HG03025 (cell line): Measurements from ENCODE around the gene SLC5A8.

ENCODE experiments used
- ATAC-seq: cut with Tn5 transposase; IDR thresholded peaks from one replicate; pipeline ENCODE4 v1.9.1; 2021; ENCODE audit warnings: mild to moderate bottlenecking, moderate library complexity; ENCODE audit not compliant: unreplicated experiment, low FRiP score

Gene SLC5A8

GRCh38 chr12:101209319-101210302 lies at the start of gene SLC5A8:
Gene SLC5A8, minus strand, starts transcription at chr12:101210238. Its CDS starts 390 bp downstream, at chr12:101209848.
- ATAC-seq, result no peak

- ATAC-seq, result no peak
Observed at GRCh38 chr12:101257357-101257756, 47.3 kb upstream of the SLC5A8 start.

GRCh38 chr12:101256266-101256665 lies 46.2 kb upstream of the SLC5A8 start:
- ATAC-seq, result no peak

- ATAC-seq, result no peak
Observed at GRCh38 chr12:101243616-101244015, 33.6 kb upstream of the SLC5A8 start.

GRCh38 chr12:101243074-101243473 lies 33.0 kb upstream of the SLC5A8 start:
- ATAC-seq, result no peak

- ATAC-seq, result no peak
Observed at GRCh38 chr12:101238800-101239329, 28.8 kb upstream of the SLC5A8 start.

- no peak for ATAC-seq
Observed at GRCh38 chr12:101238306-101238705, 28.3 kb upstream of the SLC5A8 start.

GRCh38 chr12:101235686-101236085 lies 25.6 kb upstream of the SLC5A8 start:
- ATAC-seq, result no peak

- no peak for ATAC-seq
Observed at GRCh38 chr12:101231636-101232035, 21.6 kb upstream of the SLC5A8 start.

- no peak for ATAC-seq
Observed at GRCh38 chr12:101230547-101230946, 20.5 kb upstream of the SLC5A8 start.

- no peak for ATAC-seq
Observed at GRCh38 chr12:101229841-101230241, 19.8 kb upstream of the SLC5A8 start.

- no peak for ATAC-seq
Observed at GRCh38 chr12:101221301-101221700, 11.3 kb upstream of the SLC5A8 start.

GRCh38 chr12:101216810-101217209 lies 6.8 kb upstream of the SLC5A8 start:
- no peak for ATAC-seq

- no peak for ATAC-seq
Observed at GRCh38 chr12:101207086-101207780, 2.8 kb downstream of the SLC5A8 start.

GRCh38 chr12:101204602-101205304 lies 5.3 kb downstream of the SLC5A8 start:
- no peak for ATAC-seq

GRCh38 chr12:101200824-101201223 lies 9.2 kb downstream of the SLC5A8 start:
- ATAC-seq, result no peak

GRCh38 chr12:101200145-101200544 lies 9.9 kb downstream of the SLC5A8 start:
- ATAC-seq, result no peak

GRCh38 chr12:101186291-101186690 lies 23.7 kb downstream of the SLC5A8 start:
- ATAC-seq, result no peak

GRCh38 chr12:101181776-101182175 lies 28.3 kb downstream of the SLC5A8 start:
- no peak for ATAC-seq

- ATAC-seq, result no peak
Observed at GRCh38 chr12:101174541-101174940, 35.5 kb downstream of the SLC5A8 start.
